ENCODE results near the gene SMAD9. TPM values are rescaled to one million over a fixed set of nuclear protein-coding genes. Genes with fewer than 3 reads are reported as not detected.

The SMAD9 gene
- total and polyA plus RNA-seq, 4 donors, result 2.5 to 35.0 (median 6.2) TPM

DNA sequence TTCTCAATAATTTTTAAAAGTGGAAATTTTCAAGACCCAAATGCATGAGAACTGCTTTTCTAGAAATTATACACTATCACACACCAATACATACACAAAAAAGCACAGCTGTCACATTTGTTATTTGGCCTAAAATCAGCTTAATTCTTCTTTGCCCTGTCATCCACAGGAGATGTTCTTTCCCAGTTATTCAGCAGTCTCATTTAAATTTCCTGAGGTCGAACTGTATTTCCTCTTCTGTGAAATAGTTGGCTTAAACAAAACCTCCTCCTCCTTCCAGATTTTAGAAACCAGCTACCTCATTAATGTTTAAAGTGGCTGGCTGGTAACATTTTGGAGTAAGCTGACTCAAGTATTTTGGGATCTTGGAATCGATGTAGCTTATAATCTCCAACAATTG, 39.1 kb downstream of the SMAD9 start:
- Histone ChIP-seq H3K4me1 (ENCODE audit: control insufficient read depth in 5 of 5, insufficient read depth in 5 of 5, low read length in 5 of 5) (peaks cover 0 to 10% (median 5%) of the 10 kb centered on the region in 5 donors), H3K27me3 (ENCODE audit: control insufficient read depth in 3 of 3, insufficient read depth in 3 of 3, low read length in 2 of 3) (no peaks in the 10 kb centered on the region), H3K9me3 (ENCODE audit: control insufficient read depth in 4 of 4, insufficient read depth in 3 of 4, low read length in 3 of 4) (no peaks in the 10 kb centered on the region), H3K9ac (ENCODE audit: insufficient read depth in 1 of 2, low read length in 2 of 2) (no peak overlapping the region), H3K27ac (ENCODE audit: low read depth in 1 of 2, low read length in 1 of 2) (no peak overlapping the region), H3K36me3 (ENCODE audit: control insufficient read depth in 4 of 4, insufficient read depth in 4 of 4, low read length in 4 of 4) (peaks cover 0 to 19% (median 8%) of the 10 kb centered on the region in 4 donors), H3K4me3 (no peak overlapping the region)
- 26 to 35% methylated on average over 2 of the region's 2 CpGs for WGBS, 2 donors
- ATAC-seq (ENCODE audit: insufficient read depth, low FRiP score) (no peak), DNase-seq (peak in 1 of 3 donors; percentile 25)
- TF ChIP-seq, protein P1, sequence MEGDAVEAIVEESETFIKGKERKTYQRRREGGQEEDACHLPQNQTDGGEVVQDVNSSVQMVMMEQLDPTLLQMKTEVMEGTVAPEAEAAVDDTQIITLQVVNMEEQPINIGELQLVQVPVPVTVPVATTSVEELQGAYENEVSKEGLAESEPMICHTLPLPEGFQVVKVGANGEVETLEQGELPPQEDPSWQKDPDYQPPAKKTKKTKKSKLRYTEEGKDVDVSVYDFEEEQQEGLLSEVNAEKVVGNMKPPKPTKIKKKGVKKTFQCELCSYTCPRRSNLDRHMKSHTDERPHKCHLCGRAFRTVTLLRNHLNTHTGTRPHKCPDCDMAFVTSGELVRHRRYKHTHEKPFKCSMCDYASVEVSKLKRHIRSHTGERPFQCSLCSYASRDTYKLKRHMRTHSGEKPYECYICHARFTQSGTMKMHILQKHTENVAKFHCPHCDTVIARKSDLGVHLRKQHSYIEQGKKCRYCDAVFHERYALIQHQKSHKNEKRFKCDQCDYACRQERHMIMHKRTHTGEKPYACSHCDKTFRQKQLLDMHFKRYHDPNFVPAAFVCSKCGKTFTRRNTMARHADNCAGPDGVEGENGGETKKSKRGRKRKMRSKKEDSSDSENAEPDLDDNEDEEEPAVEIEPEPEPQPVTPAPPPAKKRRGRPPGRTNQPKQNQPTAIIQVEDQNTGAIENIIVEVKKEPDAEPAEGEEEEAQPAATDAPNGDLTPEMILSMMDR (IDR thresholded peaks at IDR 0.05; ENCODE audit: control extremely low read depth, extremely low read depth), result no peak

- WGBS, 2 donors, result 88 to 90% methylated on average over 32 to 34 of the region's 34 CpGs
- Histone ChIP-seq H3K4me1 (ENCODE audit: control insufficient read depth in 5 of 5, insufficient read depth in 5 of 5, low read length in 5 of 5) (peaks cover 0 to 10% (median 5%) of the 10 kb centered on the region in 5 donors), H3K36me3 (ENCODE audit: control insufficient read depth in 4 of 4, insufficient read depth in 4 of 4, low read length in 4 of 4) (peaks cover 0 to 19% (median 8%) of the 10 kb centered on the region in 4 donors), H3K27me3 (ENCODE audit: control insufficient read depth in 3 of 3, insufficient read depth in 3 of 3, low read length in 2 of 3) (no peaks in the 10 kb centered on the region), H3K9ac (ENCODE audit: insufficient read depth in 1 of 2, low read length in 2 of 2) (no peak overlapping the region), H3K4me3 (no peak overlapping the region), H3K9me3 (ENCODE audit: control insufficient read depth in 4 of 4, insufficient read depth in 3 of 4, low read length in 3 of 4) (no peaks in the 10 kb centered on the region), H3K27ac (ENCODE audit: low read depth in 1 of 2, low read length in 1 of 2) (no peak overlapping the region)
- ATAC-seq (ENCODE audit: insufficient read depth, low FRiP score), result no peak
- DNase-seq, result no peak
- TF ChIP-seq, protein P1 (IDR thresholded peaks at IDR 0.05; ENCODE audit: control extremely low read depth, extremely low read depth), result no peak
Observed at GRCh38 chr13:36879218-36879938, 40.7 kb downstream of the SMAD9 start.

GRCh38 chr13:36875961-36876360, 44.1 kb downstream of the SMAD9 start:
- Histone ChIP-seq H3K4me3 (no peak overlapping the region), H3K36me3 (ENCODE audit: control insufficient read depth in 4 of 4, insufficient read depth in 4 of 4, low read length in 4 of 4) (peaks cover 0 to 28% (median 15%) of the 10 kb centered on the region in 4 donors), H3K27ac (ENCODE audit: low read depth in 1 of 2, low read length in 1 of 2) (no peak overlapping the region), H3K4me1 (ENCODE audit: control insufficient read depth in 5 of 5, insufficient read depth in 5 of 5, low read length in 5 of 5) (peaks cover 0 to 2% (median under 1%) of the 10 kb centered on the region in 5 donors), H3K27me3 (ENCODE audit: control insufficient read depth in 3 of 3, insufficient read depth in 3 of 3, low read length in 2 of 3) (no peaks in the 10 kb centered on the region), H3K9ac (ENCODE audit: insufficient read depth in 1 of 2, low read length in 2 of 2) (no peak overlapping the region), H3K9me3 (ENCODE audit: control insufficient read depth in 4 of 4, insufficient read depth in 3 of 4, low read length in 3 of 4) (peaks cover 0 to under 1% (median 0%) of the 10 kb centered on the region in 4 donors)
- no peak for ATAC-seq (ENCODE audit: insufficient read depth, low FRiP score)
- TF ChIP-seq, protein P1 (IDR thresholded peaks at IDR 0.05; ENCODE audit: control extremely low read depth, extremely low read depth), result no peak
- no peak for DNase-seq
- WGBS, 2 donors, result 73 to 76% methylated on average over 4 of the region's 4 CpGs

Measured in lung (tissue), 12 donors.